ENCODE results near the gene DTYMK.

GRCh38 chr2:241652722-241653121 lies 33.9 kb downstream of the DTYMK start:
- TF ChIP-seq CTCF (IDR thresholded peaks at IDR 0.05; ENCODE audit: low read depth, low read length) (no peak), POLR2A (IDR thresholded peaks at IDR 0.05; ENCODE audit: extremely low read depth, insufficient read length) (no peak), MYC (IDR thresholded peaks at IDR 0.05; ENCODE audit: low read depth, low read length) (no peak)

Measured in NB4 (cell line).